Neural progenitor cell (in vitro differentiated cells): ENCODE measurements around the gene PROSER2.

ENCODE experiments used
- CTCF ChIP-seq: fragments of 200-600 bp; sonication (generic); IDR thresholded peaks from 2 replicates; pipeline ENCODE4 v1.5.1; 2017; ENCODE audit warnings: antibody characterized with exemption, mild to moderate bottlenecking
- EZH2phosphoT487 ChIP-seq: fragments of 200-600 bp; sonication (generic); IDR thresholded peaks from 2 replicates; pipeline ENCODE4 v1.6.1; 2017; ENCODE audit warnings: antibody characterized with exemption

- TF ChIP-seq CTCF (no peak), EZH2phosphoT487 (no peak)
These were observed 64.4 kb downstream of the PROSER2 start for GRCh38 chr10:11887381-11888227.
